Mammary epithelial cell (primary cell): ENCODE data around the gene NLRC5.

Experiments used
- CTCF ChIP-seq, 2 donors: IDR thresholded peaks in 1 of 2; conservative IDR thresholded peaks in 1 of 2; 2 replicates each; pipeline ENCODE4 v1.5.1; 2011 to 2012; ENCODE audit warnings: inconsistent platforms in 2 of 2, low read length in 2 of 2, mild to moderate bottlenecking in 2 of 2, control low read depth in 1 of 2, low read depth in 1 of 2; ENCODE audit not compliant: insufficient read depth in 1 of 2; ENCODE audit errors: extremely low read depth in 1 of 2
- EZH2 ChIP-seq: IDR thresholded peaks from 2 replicates; pipeline ENCODE4 v1.6.1; 2012; ENCODE audit warnings: low read length, inconsistent platforms, borderline replicate concordance

GRCh38 chr16:57133031-57133430 is 143.7 kb downstream of the NLRC5 start:
- TF ChIP-seq CTCF (conservative IDR thresholded peaks at IDR 0.05 in 1 of 2, IDR thresholded peaks at IDR 0.05 in 1 of 2; ENCODE audit: extremely low read depth in 1 of 2, insufficient read depth in 1 of 2, low read depth in 1 of 2, low read length in 2 of 2) (no peak), EZH2 (no peak)
